ENCODE data around the gene UBN1. TPM values are rescaled to one million over a fixed set of nuclear protein-coding genes. Genes with fewer than 3 reads are reported as not detected.

UBN1 gene
- total and polyA plus RNA-seq, 2 of the 13 experiments (the other 11 are each of a cell fraction or from before 2014, with no cell fraction given) = 10.6 to 23.5 TPM

- H4K20me1 ChIP-seq (ENCODE audit: insufficient read depth, low read length) = no peaks in the 10 kb centered on the region; the same call in 1 of the 2 replicates
- POLR2A ChIA-PET = no interaction called here
- H3K27ac ChIP-seq (ENCODE audit: extremely low read length, insufficient read depth, low read length) = no peak overlapping the region
- no peak overlapping the region for H3K4me2 ChIP-seq (ENCODE audit: low read depth, low read length)
- CTCF ChIA-PET (ENCODE audit: low intra/inter-chr PET ratio, low total read pairs) = no interaction called here
- intact Hi-C loops (cut with micrococcal nuclease; ENCODE audit: unreplicated experiment) = no loop called here
- no peak overlapping the region for H2AFZ ChIP-seq (ENCODE audit: low read length)
- ATAC-seq (no peak), DNase-seq (ENCODE audit: low spot score) (no peak), FAIRE-seq (no peak)
- in situ Hi-C loops (cut with HindIII; ENCODE audit: extremely low pct_ligation_motif_present, low pct_unique_long_range_greater_than_20kb) = no loop called here
- H3K9ac ChIP-seq (ENCODE audit: insufficient read depth, low read depth, low read length) = no peak overlapping the region
- peaks cover 32% of the 10 kb centered on the region for H3K4me1 ChIP-seq (ENCODE audit: insufficient read depth, low read length)
- no TSS peak for BruUV-seq (replicated peaks)
- no peak for TF ChIP-seq HMGXB3 (CRISPR knock-in tag; IDR thresholded peaks at IDR 0.05; ENCODE audit: borderline replicate concordance)
- no peak for TF ChIP-seq HOXA5 (CRISPR knock-in tag; IDR thresholded peaks at IDR 0.05)
- TF ChIP-seq DZIP1 (CRISPR knock-in tag; IDR thresholded peaks at IDR 0.05) = no peak
- TF ChIP-seq ZNF777 (CRISPR knock-in tag; IDR thresholded peaks at IDR 0.05) = no peak
- TF ChIP-seq MYNN (CRISPR knock-in tag; IDR thresholded peaks at IDR 0.05; ENCODE audit: low read depth) = no peak
- no peak for TF ChIP-seq THAP11 (CRISPR knock-in tag; IDR thresholded peaks at IDR 0.05)
- no peak for TF ChIP-seq STAT5B (CRISPR knock-in tag; IDR thresholded peaks at IDR 0.05)
- TF ChIP-seq SSRP1 (CRISPR knock-in tag; IDR thresholded peaks at IDR 0.05) = no peak
- H3K9me3 ChIP-seq (ENCODE audit: low read length) = no peaks in the 10 kb centered on the region
- H3K27me3 ChIP-seq (ENCODE audit: control insufficient read depth in 1 of 2, insufficient read depth in 2 of 2, low read length in 2 of 2) = no peaks in the 10 kb centered on the region
- H3K36me3 ChIP-seq (replicated peaks in 1 of 2; ENCODE audit: control insufficient read depth in 1 of 2, insufficient read depth in 2 of 2, low read length in 2 of 2) = peaks cover 42 to 78% of the 10 kb centered on the region in 2 experiments
- peaks cover 24% of the 10 kb centered on the region for H3K79me2 ChIP-seq (ENCODE audit: insufficient read depth, low read length)
- H3K4me3 ChIP-seq (replicated peaks in 1 of 3; ENCODE audit: insufficient read depth in 1 of 3, low read depth in 2 of 3, low read length in 3 of 3) = no peak overlapping the region
- 100% methylated on average over 1 of the region's 4 CpGs for WGBS (ENCODE audit: low lambda C conversion rate)
Observed at GRCh38 chr16:4871071-4871470, 23.8 kb downstream of the UBN1 start.

Data from HepG2 (cell line).